A549 (cell line): ENCODE results near the gene SCNN1A.

Source experiments
- CHD4 ChIP-seq: fragments of 200-600 bp; sonication (generic); IDR thresholded peaks from 2 replicates; pipeline ENCODE4 v1.6.1; 2016; ENCODE audit warnings: antibody characterized with exemption, mild to moderate bottlenecking, borderline replicate concordance
- CTCF ChIP-seq: fragments of >200 bp; sonication (Bioruptor Twin); formaldehyde crosslinking; IDR thresholded peaks from 3 replicates; pipeline ENCODE4 v1.5.1; 2016
- EP300 ChIP-seq, 2 experiments: fragments of >200 bp; sonication (Bioruptor Twin); formaldehyde crosslinking; IDR thresholded peaks; 2 replicates in 1 of 2; 3 replicates in 1 of 2; pipeline ENCODE4 v1.6.1; 2016 to 2017
- KDM5A ChIP-seq: fragments of 200-600 bp; sonication (generic); IDR thresholded peaks from 2 replicates; pipeline ENCODE4 v1.6.1; 2016; ENCODE audit warnings: antibody characterized with exemption, mild to moderate bottlenecking
- MAFK ChIP-seq: fragments of 450-650 bp; IDR thresholded peaks from 2 replicates; pipeline ENCODE4 v1.6.1; 2014; ENCODE audit not compliant: partially characterized antibody
- MAX ChIP-seq: IDR thresholded peaks from 2 replicates; pipeline ENCODE4 v1.6.1; 2012
- RAD21 ChIP-seq, 2 experiments: fragments of >200 bp in 1 of 2; sonication (Bioruptor Twin) in 1 of 2; formaldehyde crosslinking in 1 of 2; IDR thresholded peaks in 1 of 2; conservative IDR thresholded peaks in 1 of 2; 2 replicates in 1 of 2; 3 replicates in 1 of 2; pipeline ENCODE4 v1.6.1; 2012 to 2018; ENCODE audit warnings: inconsistent platforms in 1 of 2

GRCh38 chr12:6374028-6374785, 1.2 kb downstream of the SCNN1A start:
- TF ChIP-seq CHD4: no peak
- TF ChIP-seq KDM5A: no peak
- no peak for TF ChIP-seq CTCF
- TF ChIP-seq EP300 (IDR thresholded peaks at IDR 0.05): no peak
- no peak for TF ChIP-seq RAD21 (conservative IDR thresholded peaks at IDR 0.05 in 1 of 2, IDR thresholded peaks at IDR 0.05 in 1 of 2)
- TF ChIP-seq MAX: no peak
- no peak for TF ChIP-seq MAFK
